ENCODE data around the gene PTPN13. TPM values are rescaled to one million over a fixed set of nuclear protein-coding genes. Genes with fewer than 3 reads are reported as not detected.
"Not testable (repeated sequence)": the region's sequence is repeated elsewhere in the genome, so short reads cannot be mapped to it uniquely, and the experiment has no call there.

Gene PTPN13
- total RNA-seq, 2 donors from 2014 or later = 130 to 238 TPM

- 89 to 95% methylated on average over 6 to 8 of the region's 8 CpGs for WGBS, 2 experiments (ENCODE audit: insufficient coverage in 1 of 2, insufficient read length in 1 of 2)
- TF ChIP-seq CTCF (conservative IDR thresholded peaks at IDR 0.05) = no peak
Observed at GRCh38 chr4:86644892-86645291, 50.8 kb downstream of the PTPN13 start.

DNA sequence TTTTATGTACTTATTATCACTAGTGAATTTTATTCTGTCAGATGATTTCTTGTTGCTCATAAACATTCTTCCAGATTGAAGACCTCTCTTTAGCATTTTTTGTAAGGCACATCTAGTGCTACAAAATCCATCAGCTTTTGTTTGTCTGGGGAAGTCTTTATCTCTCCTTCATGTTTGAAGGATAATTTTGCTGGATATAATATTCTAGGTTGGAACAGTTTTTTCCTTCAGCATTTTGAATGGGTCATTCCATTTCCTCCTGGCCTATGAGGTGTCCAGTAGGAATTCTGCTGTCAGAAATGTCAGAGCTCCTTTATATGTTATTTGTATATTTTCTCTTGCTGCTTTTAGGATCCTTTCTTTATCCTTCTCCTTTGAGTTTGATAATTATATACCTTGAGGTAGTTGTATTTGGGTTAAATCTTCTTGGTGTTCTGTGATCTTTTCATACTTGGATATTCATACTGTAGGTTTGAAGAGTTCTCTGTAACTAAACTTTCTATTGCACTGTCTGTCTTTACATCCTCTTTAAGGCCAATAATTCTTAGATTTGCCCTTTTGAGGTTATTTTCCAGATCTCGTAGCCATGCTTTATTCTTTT is 58.3 kb downstream of the PTPN13 start:
- Mint-ChIP-seq H3K4me3 (no peak overlapping the region), H3K27me3 (ENCODE audit: insufficient read depth) (no peaks in the 10 kb centered on the region), H3K9me3 (peaks cover 90% of the 10 kb centered on the region), H3K27ac (no peak overlapping the region), H3K4me1 (no peaks in the 10 kb centered on the region), H3K36me3 (ENCODE audit: low read depth) (peaks cover 89% of the 10 kb centered on the region)
- Histone ChIP-seq H3K27me3 (ENCODE audit: control insufficient read depth, insufficient read depth, low read length, poor library complexity, severe bottlenecking) (no peaks in the 10 kb centered on the region), H3K27ac (ENCODE audit: low read depth, low read length) (no peak overlapping the region), H3K4me1 (ENCODE audit: control insufficient read depth, insufficient read depth, low read length) (no peaks in the 10 kb centered on the region), H3K36me3 (ENCODE audit: control insufficient read depth, insufficient read depth, low read length) (peaks cover 57% of the 10 kb centered on the region), H3K4me3 (ENCODE audit: low read length) (peak overlapping the region; percentile 21), H3K9ac (ENCODE audit: extremely low read depth, low read length, poor library complexity, severe bottlenecking) (no peak overlapping the region), H3K9me3 (ENCODE audit: control insufficient read depth, low read length) (peaks cover 75% of the 10 kb centered on the region)
- 100% methylated on average over 1 of the region's 1 CpG; no CpG with 5 or more reads in 1 of the 2 experiments for WGBS, 2 experiments (ENCODE audit: insufficient coverage in 1 of 2, insufficient read length in 1 of 2)
- TF ChIP-seq CTCF (conservative IDR thresholded peaks at IDR 0.05) = no peak
- no peak for DNase-seq

More at GRCh38 chr4:86644892-86645291, 50.8 kb downstream of the PTPN13 start:
- peaks cover 63% of the 10 kb centered on the region for H3K36me3 ChIP-seq (ENCODE audit: control insufficient read depth, insufficient read depth, low read length)
- no peaks in the 10 kb centered on the region for H3K4me1 ChIP-seq (ENCODE audit: control insufficient read depth, insufficient read depth, low read length)
- Mint-ChIP-seq H3K4me1 (no peaks in the 10 kb centered on the region), H3K36me3 (ENCODE audit: low read depth) (peaks cover 54% of the 10 kb centered on the region), H3K27me3 (ENCODE audit: insufficient read depth) (no peaks in the 10 kb centered on the region), H3K9me3 (peaks cover 18% of the 10 kb centered on the region), H3K27ac (no peak overlapping the region), H3K4me3 (no peak overlapping the region)
- H3K9me3 ChIP-seq (ENCODE audit: control insufficient read depth, low read length) = peaks cover 24% of the 10 kb centered on the region
- DNase-seq = no peak
- no peak overlapping the region for H3K4me3 ChIP-seq (ENCODE audit: low read length)
- no peak overlapping the region for H3K9ac ChIP-seq (ENCODE audit: extremely low read depth, low read length, poor library complexity, severe bottlenecking)
- no peaks in the 10 kb centered on the region for H3K27me3 ChIP-seq (ENCODE audit: control insufficient read depth, insufficient read depth, low read length, poor library complexity, severe bottlenecking)
- no peak overlapping the region for H3K27ac ChIP-seq (ENCODE audit: low read depth, low read length)

- Mint-ChIP-seq H3K27ac (no peak overlapping the region), H3K9me3 (peaks cover 97% of the 10 kb centered on the region), H3K4me1 (no peaks in the 10 kb centered on the region), H3K4me3 (no peak overlapping the region), H3K36me3 (ENCODE audit: low read depth) (peaks cover 93% of the 10 kb centered on the region), H3K27me3 (ENCODE audit: insufficient read depth) (no peaks in the 10 kb centered on the region)
- Histone ChIP-seq H3K27me3 (ENCODE audit: control insufficient read depth, insufficient read depth, low read length, poor library complexity, severe bottlenecking) (no peaks in the 10 kb centered on the region), H3K9me3 (ENCODE audit: control insufficient read depth, low read length) (peaks cover 75% of the 10 kb centered on the region), H3K9ac (ENCODE audit: extremely low read depth, low read length, poor library complexity, severe bottlenecking) (no peak overlapping the region), H3K4me3 (ENCODE audit: low read length) (peak overlapping the region; percentile 9), H3K4me1 (ENCODE audit: control insufficient read depth, insufficient read depth, low read length) (no peaks in the 10 kb centered on the region), H3K27ac (ENCODE audit: low read depth, low read length) (no peak overlapping the region), H3K36me3 (ENCODE audit: control insufficient read depth, insufficient read depth, low read length) (peaks cover 61% of the 10 kb centered on the region)
- 58% methylated on average over 2 of the region's 4 CpGs; no CpG with 5 or more reads in 1 of the 2 experiments for WGBS, 2 experiments (ENCODE audit: insufficient coverage in 1 of 2, insufficient read length in 1 of 2)
- peak; percentile 64 for DNase-seq
- peak; percentile 86 for TF ChIP-seq CTCF (conservative IDR thresholded peaks at IDR 0.05)
Observed at GRCh38 chr4:86653237-86653865, 59.2 kb downstream of the PTPN13 start.

- H3K9me3 ChIP-seq (ENCODE audit: control insufficient read depth, low read length) = peaks cover 45% of the 10 kb centered on the region
- DNase-seq; H3K27ac Mint-ChIP-seq; H3K27ac ChIP-seq (ENCODE audit: low read depth, low read length); H3K27me3 Mint-ChIP-seq (ENCODE audit: insufficient read depth); H3K4me3 Mint-ChIP-seq; H3K4me1 ChIP-seq (ENCODE audit: control insufficient read depth, insufficient read depth, low read length); H3K27me3 ChIP-seq (ENCODE audit: control insufficient read depth, insufficient read depth, low read length, poor library complexity, severe bottlenecking); H3K4me1 Mint-ChIP-seq; H3K9ac ChIP-seq (ENCODE audit: extremely low read depth, low read length, poor library complexity, severe bottlenecking); H3K4me3 ChIP-seq (ENCODE audit: low read length): not testable (repeated sequence)
- peaks cover 30% of the 10 kb centered on the region for H3K36me3 ChIP-seq (ENCODE audit: control insufficient read depth, insufficient read depth, low read length)
- WGBS, 2 experiments (ENCODE audit: insufficient coverage in 1 of 2, insufficient read length in 1 of 2) = 96% methylated on average over 8 to 10 of the region's 10 CpGs
- H3K9me3 Mint-ChIP-seq = peaks cover 62% of the 10 kb centered on the region
- H3K36me3 Mint-ChIP-seq (ENCODE audit: low read depth) = peaks cover 62% of the 10 kb centered on the region
Observed at GRCh38 chr4:86656781-86657180, 62.7 kb downstream of the PTPN13 start.
